Ishikawa (cell line): ENCODE data around the gene HNRNPH2.

Experiments used
- CEBPB ChIP-seq: IDR thresholded peaks from 2 replicates; pipeline ENCODE4 v1.6.1; 2012
- CREB1 ChIP-seq: IDR thresholded peaks from 2 replicates; pipeline ENCODE4 v1.6.1; 2012; ENCODE audit warnings: low read depth
- EGR1 ChIP-seq: IDR thresholded peaks from 2 replicates; pipeline ENCODE4 v1.6.1; 2012
- EP300 ChIP-seq: IDR thresholded peaks from 2 replicates; pipeline ENCODE4 v1.6.1; 2012; ENCODE audit warnings: borderline replicate concordance
- FOXM1 ChIP-seq: IDR thresholded peaks from 2 replicates; pipeline ENCODE4 v1.6.1; 2012; ENCODE audit warnings: low read depth, borderline replicate concordance
- NFIC ChIP-seq: IDR thresholded peaks from 2 replicates; pipeline ENCODE4 v1.6.1; 2012
- RAD21 ChIP-seq: IDR thresholded peaks from 2 replicates; pipeline ENCODE4 v1.6.1; 2012; ENCODE audit warnings: low read depth
- TAF1 ChIP-seq: IDR thresholded peaks from 2 replicates; pipeline ENCODE4 v1.6.1; 2012; ENCODE audit warnings: low read depth, mild to moderate bottlenecking
- TCF12 ChIP-seq: IDR thresholded peaks from 2 replicates; pipeline ENCODE4 v1.6.1; 2012; ENCODE audit warnings: low read depth
- TEAD4 ChIP-seq: IDR thresholded peaks from 2 replicates; pipeline ENCODE4 v1.6.1; 2012
- YY1 ChIP-seq: IDR thresholded peaks from 2 replicates; pipeline ENCODE4 v1.6.1; 2012; ENCODE audit warnings: low read depth
- ZBTB7A ChIP-seq: IDR thresholded peaks from 2 replicates; pipeline ENCODE4 v1.6.1; 2012; ENCODE audit warnings: low read depth
- TF ChIP-seq, protein P1 (sequence below): IDR thresholded peaks from 2 replicates; pipeline ENCODE4 v1.6.1; 2012; ENCODE audit warnings: low read depth, mild to moderate bottlenecking
- TF ChIP-seq, protein P2 (sequence below): IDR thresholded peaks from 2 replicates; pipeline ENCODE4 v1.6.1; 2012
- TF ChIP-seq, protein P3 (sequence below): IDR thresholded peaks from 2 replicates; pipeline ENCODE4 v1.6.1; 2012

Gene HNRNPH2

DNA sequence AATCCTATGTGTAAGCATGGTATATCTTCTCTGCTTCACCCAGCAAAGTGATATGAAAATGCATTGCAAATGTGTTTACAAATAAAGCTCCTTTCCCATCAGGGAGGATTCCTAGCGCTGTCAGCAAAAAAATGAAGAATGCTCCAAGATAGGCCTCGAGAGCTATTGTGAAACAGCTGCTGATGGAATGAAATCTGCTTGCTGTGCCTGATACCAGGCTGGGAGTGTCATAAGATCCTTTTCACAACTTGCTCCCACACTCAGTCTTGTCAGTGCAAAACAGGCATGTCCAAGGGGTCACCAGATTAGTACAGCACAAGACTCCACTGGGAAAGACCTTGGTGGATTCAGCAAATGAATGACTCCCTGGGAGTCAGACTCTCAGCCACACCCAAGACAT, 34.1 kb downstream of the HNRNPH2 start:
- TF ChIP-seq, protein P1, sequence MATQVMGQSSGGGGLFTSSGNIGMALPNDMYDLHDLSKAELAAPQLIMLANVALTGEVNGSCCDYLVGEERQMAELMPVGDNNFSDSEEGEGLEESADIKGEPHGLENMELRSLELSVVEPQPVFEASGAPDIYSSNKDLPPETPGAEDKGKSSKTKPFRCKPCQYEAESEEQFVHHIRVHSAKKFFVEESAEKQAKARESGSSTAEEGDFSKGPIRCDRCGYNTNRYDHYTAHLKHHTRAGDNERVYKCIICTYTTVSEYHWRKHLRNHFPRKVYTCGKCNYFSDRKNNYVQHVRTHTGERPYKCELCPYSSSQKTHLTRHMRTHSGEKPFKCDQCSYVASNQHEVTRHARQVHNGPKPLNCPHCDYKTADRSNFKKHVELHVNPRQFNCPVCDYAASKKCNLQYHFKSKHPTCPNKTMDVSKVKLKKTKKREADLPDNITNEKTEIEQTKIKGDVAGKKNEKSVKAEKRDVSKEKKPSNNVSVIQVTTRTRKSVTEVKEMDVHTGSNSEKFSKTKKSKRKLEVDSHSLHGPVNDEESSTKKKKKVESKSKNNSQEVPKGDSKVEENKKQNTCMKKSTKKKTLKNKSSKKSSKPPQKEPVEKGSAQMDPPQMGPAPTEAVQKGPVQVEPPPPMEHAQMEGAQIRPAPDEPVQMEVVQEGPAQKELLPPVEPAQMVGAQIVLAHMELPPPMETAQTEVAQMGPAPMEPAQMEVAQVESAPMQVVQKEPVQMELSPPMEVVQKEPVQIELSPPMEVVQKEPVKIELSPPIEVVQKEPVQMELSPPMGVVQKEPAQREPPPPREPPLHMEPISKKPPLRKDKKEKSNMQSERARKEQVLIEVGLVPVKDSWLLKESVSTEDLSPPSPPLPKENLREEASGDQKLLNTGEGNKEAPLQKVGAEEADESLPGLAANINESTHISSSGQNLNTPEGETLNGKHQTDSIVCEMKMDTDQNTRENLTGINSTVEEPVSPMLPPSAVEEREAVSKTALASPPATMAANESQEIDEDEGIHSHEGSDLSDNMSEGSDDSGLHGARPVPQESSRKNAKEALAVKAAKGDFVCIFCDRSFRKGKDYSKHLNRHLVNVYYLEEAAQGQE = no peak
- no peak for TF ChIP-seq TCF12
- TF ChIP-seq EGR1 = no peak
- TF ChIP-seq CEBPB = no peak
- TF ChIP-seq TAF1 = no peak
- TF ChIP-seq NFIC = no peak
- TF ChIP-seq ZBTB7A = no peak
- no peak for TF ChIP-seq RAD21
- no peak for TF ChIP-seq TEAD4
- no peak for TF ChIP-seq FOXM1
- TF ChIP-seq YY1 = no peak
- TF ChIP-seq, protein P2, sequence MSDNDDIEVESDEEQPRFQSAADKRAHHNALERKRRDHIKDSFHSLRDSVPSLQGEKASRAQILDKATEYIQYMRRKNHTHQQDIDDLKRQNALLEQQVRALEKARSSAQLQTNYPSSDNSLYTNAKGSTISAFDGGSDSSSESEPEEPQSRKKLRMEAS = no peak
- TF ChIP-seq, protein P3, sequence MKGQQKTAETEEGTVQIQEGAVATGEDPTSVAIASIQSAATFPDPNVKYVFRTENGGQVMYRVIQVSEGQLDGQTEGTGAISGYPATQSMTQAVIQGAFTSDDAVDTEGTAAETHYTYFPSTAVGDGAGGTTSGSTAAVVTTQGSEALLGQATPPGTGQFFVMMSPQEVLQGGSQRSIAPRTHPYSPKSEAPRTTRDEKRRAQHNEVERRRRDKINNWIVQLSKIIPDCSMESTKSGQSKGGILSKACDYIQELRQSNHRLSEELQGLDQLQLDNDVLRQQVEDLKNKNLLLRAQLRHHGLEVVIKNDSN = no peak
- no peak for TF ChIP-seq CREB1
- TF ChIP-seq EP300 = no peak

DNA sequence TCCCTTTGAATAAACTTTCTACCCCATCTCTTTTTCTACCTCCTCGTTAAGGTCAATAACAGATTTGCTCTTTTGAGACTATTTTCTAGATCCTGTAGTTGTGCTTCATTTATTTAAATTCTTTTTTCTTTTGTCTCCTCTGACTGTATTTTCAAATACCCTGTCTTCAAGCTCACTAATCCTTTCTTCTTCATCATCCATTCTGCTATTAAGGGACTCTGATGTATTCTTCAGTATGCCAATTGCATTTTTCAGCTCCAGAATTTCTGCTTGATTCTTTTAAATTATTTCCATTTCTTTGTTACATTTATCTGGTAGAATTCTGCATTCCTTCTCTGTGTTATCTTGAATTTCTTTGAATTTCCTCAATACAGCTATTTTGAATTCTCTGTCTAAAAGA, 41.3 kb downstream of the HNRNPH2 start:
- TF ChIP-seq TAF1 (no peak), RAD21 (no peak), EP300 (no peak), ZBTB7A (no peak), YY1 (no peak), TCF12 (no peak), FOXM1 (no peak), CREB1 (no peak), TEAD4 (no peak)
- TF ChIP-seq, protein P2 = no peak
- TF ChIP-seq, protein P1 = no peak
- TF ChIP-seq, protein P3 = no peak

DNA sequence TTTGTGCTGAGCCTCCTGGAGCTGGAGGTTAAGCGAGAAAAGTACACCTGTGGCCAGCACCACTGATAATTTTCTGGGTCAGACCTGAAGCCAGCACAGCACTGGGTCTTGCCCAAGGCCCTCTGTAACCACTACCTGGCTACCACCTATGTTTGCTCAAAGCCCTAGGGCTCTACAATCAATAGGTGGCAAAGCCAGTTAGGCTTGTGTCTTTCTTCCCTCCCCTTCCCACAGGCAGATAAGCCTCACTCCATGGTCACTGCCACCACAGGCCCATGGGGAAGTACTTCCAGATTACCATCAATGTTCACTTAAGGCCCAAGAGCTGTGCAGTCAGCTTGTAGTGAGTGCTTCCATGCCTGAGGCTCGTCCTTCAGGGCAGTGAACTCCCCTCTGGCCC, 42.1 kb downstream of the HNRNPH2 start:
- TF ChIP-seq, protein P3 = no peak
- TF ChIP-seq, protein P2 = no peak
- TF ChIP-seq NFIC = no peak
- no peak for TF ChIP-seq EP300
- TF ChIP-seq FOXM1 = no peak
- TF ChIP-seq CEBPB = no peak
- no peak for TF ChIP-seq ZBTB7A
- TF ChIP-seq TEAD4 = no peak
- TF ChIP-seq TCF12 = no peak
- no peak for TF ChIP-seq CREB1
- no peak for TF ChIP-seq RAD21
- TF ChIP-seq, protein P1 = no peak
- TF ChIP-seq EGR1 = no peak
- no peak for TF ChIP-seq TAF1
- TF ChIP-seq YY1 = no peak

DNA sequence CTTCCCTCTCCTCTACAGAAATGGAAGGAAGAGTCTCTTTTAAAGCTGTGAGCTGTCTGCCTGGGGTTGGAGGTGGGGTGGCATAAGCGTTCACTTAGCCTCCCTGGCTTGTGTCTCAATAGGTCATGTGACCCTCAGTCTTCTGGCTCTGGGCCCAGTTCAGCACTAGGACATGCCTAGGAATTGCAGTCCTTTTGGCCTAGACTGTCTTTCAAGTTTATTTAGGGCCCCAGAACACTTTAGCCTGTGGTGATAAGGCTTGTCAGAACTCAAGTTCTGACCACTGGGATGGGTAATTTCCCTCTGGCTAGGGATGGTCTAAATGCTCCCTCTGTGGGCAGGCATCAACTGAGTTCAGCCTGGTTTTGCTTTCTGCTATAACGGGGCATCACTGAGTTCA, 42.9 kb downstream of the HNRNPH2 start:
- TF ChIP-seq TCF12 = no peak
- TF ChIP-seq NFIC = no peak
- TF ChIP-seq CEBPB = no peak
- no peak for TF ChIP-seq TEAD4
- TF ChIP-seq, protein P3 = no peak
- TF ChIP-seq, protein P2 = no peak
- TF ChIP-seq FOXM1 = no peak
